Pancreas (tissue), 10 donors: Measurements from ENCODE around the gene ERCC2. TPM values are rescaled to one million over a fixed set of nuclear protein-coding genes. Genes with fewer than 3 reads are reported as not detected.

ENCODE experiments used
- ATAC-seq, 4 donors: fragments of 200-7000 bp; cut with Tn5 transposase; one replicate each; pipeline versions ENCODE4 v1.8.0 to v1.9.1; 2020; ENCODE audit warnings: mild to moderate bottlenecking in 4 of 4, moderate library complexity in 4 of 4
- DNase-seq, 6 donors: peaks; one replicate each; pipeline ENCODE4 v3.0.0-alpha.2; 2020
- FAIRE-seq: peaks from 2 replicates; lab custom pipeline; 2012; peaks lifted over from hg19 to GRCh38; lab: Jason Lieb, UNC
- H3K27ac ChIP-seq, 4 donors: fragments of 200-600 bp; sonication (generic); 1 replicate in 3 of 4; 2 replicates in 1 of 4; pipeline versions ENCODE4 v1.5.0 to v1.8.0; 2020
- H3K27me3 ChIP-seq, 4 donors: fragments of 200-600 bp; one replicate each; pipeline ENCODE4 v1.8.0; 2021
- H3K36me3 ChIP-seq, 3 donors: fragments of 200-600 bp; sonication (generic) in 1 of 3; one replicate each; pipeline versions ENCODE4 v1.5.0 to v1.8.0; 2020 to 2021
- H3K4me1 ChIP-seq, 3 donors: fragments of 200-600 bp; one replicate each; pipeline ENCODE4 v1.8.0; 2021
- H3K4me3 ChIP-seq, 4 donors: fragments of 200-600 bp; sonication (generic) in 2 of 4; one replicate each; pipeline versions ENCODE4 v1.5.0 to v1.8.0; 2020 to 2021
- H3K9me3 ChIP-seq, 4 donors: fragments of 200-600 bp; one replicate each; pipeline ENCODE4 v1.8.0; 2021
- CTCF ChIP-seq, 4 donors: fragments of 200-600 bp; sonication (generic) in 3 of 4; IDR thresholded peaks; one replicate each; pipeline versions ENCODE4 v1.5.0 to v1.8.0; 2021; ENCODE audit warnings: antibody characterized with exemption in 4 of 4
- WGBS, 2 donors: extraction: QIAGEN DNeasy Blood & Tissue Kit; methylation state at CpG; one replicate each; pipeline ENCODE4 v1.1.7; 2013; 5-methylcytosine and 5-hydroxymethylcytosine counted together
- intact Hi-C, 3 donors: fragments of 100-400 bp; cut with DNase I; formaldehyde crosslinking; loops; one replicate each; pipeline versions ENCODE4 v1.11.1 to v1.14.2; 2022
- polyA plus RNA-seq, 2 donors: library from polyadenylated mRNA; stranded (reverse); fragments of 200-250 nt; gene quantifications; one replicate each; pipeline ENCODE4 v1.2.3, GENCODE V29; 2013
- total RNA-seq, 6 donors: library from RNA; stranded (reverse); fragmentation: NEBNext Ultra II Directional in 4 of 6; extraction: Animal tissue kit (Norgen Biotek cat#: 25700) in 4 of 6; gene quantifications; one replicate each; pipeline versions ENCODE4 v1.2.1 to v1.2.4, GENCODE V29; 2021 to 2023
- donor health status: healthy with polysubstance abuse.
- donor health status: DM: no; HTN: no; CAD: no; lungs with moderate emphysema.
- donor health status: DM: no; HTN: no; CAD: no.
- donor health status: control.
- donor health status: control.
- donor health status: Bipolar disorder and iron deficiency.
- donor health status: DM: yes; HTN: yes; CAD: no.
- donor health status: DM: no; HTN: no; CAD: no.
- donor health status: DM: no; HTN: no; CAD: no.
- donor health status: DM: yes; HTN: yes; CAD: no.

ERCC2 gene
- total and polyA plus RNA-seq, 8 donors = 7.1 to 19.5 (median 10.2) TPM

- Histone ChIP-seq H3K36me3 (no peaks in the 10 kb centered on the region), H3K27ac (no peak overlapping the region), H3K27me3 (no peaks in the 10 kb centered on the region), H3K4me1 (no peaks in the 10 kb centered on the region), H3K9me3 (no peaks in the 10 kb centered on the region), H3K4me3 (no peak overlapping the region)
- no peak for FAIRE-seq
- DNase-seq = no peak
- no peak for TF ChIP-seq CTCF (IDR thresholded peaks at IDR 0.05)
- peak in 1 of 4 donors; percentile 5 for ATAC-seq
- intact Hi-C loops = no loop called here
- WGBS, 2 donors = 64 to 69% methylated on average over 4 of the region's 4 CpGs
These were observed 66.0 kb downstream of the ERCC2 start for GRCh38 chr19:45304141-45304926.

GRCh38 chr19:45303269-45304060 lies 66.9 kb downstream of the ERCC2 start:
- Histone ChIP-seq H3K36me3 (no peaks in the 10 kb centered on the region), H3K4me3 (no peak overlapping the region), H3K27ac (no peak overlapping the region), H3K4me1 (no peaks in the 10 kb centered on the region), H3K27me3 (no peaks in the 10 kb centered on the region), H3K9me3 (no peaks in the 10 kb centered on the region)
- intact Hi-C loops = no loop called here
- ATAC-seq (no peak), FAIRE-seq (no peak), DNase-seq (no peak)
- 92 to 96% methylated on average over 12 of the region's 12 CpGs for WGBS, 2 donors
- TF ChIP-seq CTCF (IDR thresholded peaks at IDR 0.05) = no peak

GRCh38 chr19:45302416-45302815 lies 68.0 kb downstream of the ERCC2 start:
- FAIRE-seq (no peak), ATAC-seq (no peak), DNase-seq (no peak)
- H3K4me3 ChIP-seq = no peak overlapping the region
- intact Hi-C loops = no loop called here
- WGBS, 2 donors = 93% methylated on average over 26 to 27 of the region's 27 CpGs
- no peaks in the 10 kb centered on the region for H3K4me1 ChIP-seq
- no peaks in the 10 kb centered on the region for H3K36me3 ChIP-seq
- TF ChIP-seq CTCF (IDR thresholded peaks at IDR 0.05) = no peak
- no peak overlapping the region for H3K27ac ChIP-seq
- no peaks in the 10 kb centered on the region for H3K9me3 ChIP-seq
- no peaks in the 10 kb centered on the region for H3K27me3 ChIP-seq

Other genes starting within 250 kb of the ERCC2 start
- gene NKPD1, start 209.6 kb downstream of the ERCC2 start, total RNA-seq = under 1 TPM in 2 of 6 donors, not detected in 4; 0.03 to 0.09 TPM
- gene NKPD1, start 209.6 kb downstream of the ERCC2 start, polyA plus RNA-seq = under 1 TPM; 0.19 to 0.33 TPM
- gene TRAPPC6A, start 192.3 kb downstream of the ERCC2 start, total RNA-seq = 10 to 100 TPM in 5 of 6 donors, 1 to 10 TPM in 1; 9.7 to 18.9 (median 12.8) TPM
- 10 to 100 TPM; 19.3 to 37.9 TPM for gene TRAPPC6A, start 192.3 kb downstream of the ERCC2 start, polyA plus RNA-seq
- 10 to 100 TPM in 1 of 6 donors, 1 to 10 TPM in 5; 4.3 to 12.3 (median 6.3) TPM for gene BLOC1S3, start 191.8 kb downstream of the ERCC2 start, total RNA-seq
- 1 to 10 TPM; 2.1 to 3.6 TPM for gene BLOC1S3, start 191.8 kb downstream of the ERCC2 start, polyA plus RNA-seq
- gene EXOC3L2, start 125.2 kb downstream of the ERCC2 start, total RNA-seq = 1 to 10 TPM in 4 of 6 donors, under 1 TPM in 2; 0.59 to 2.6 (median 1.3) TPM
- 1 to 10 TPM; 3.1 to 4.5 TPM for gene EXOC3L2, start 125.2 kb downstream of the ERCC2 start, polyA plus RNA-seq
- 10 to 100 TPM; 13.9 to 22.8 (median 20.0) TPM for gene MARK4, start 119.3 kb downstream of the ERCC2 start, total RNA-seq
- 10 to 100 TPM; 12.8 to 21.0 TPM for gene MARK4, start 119.3 kb downstream of the ERCC2 start, polyA plus RNA-seq
- gene CKM, start 47.7 kb downstream of the ERCC2 start, total RNA-seq = 1 to 10 TPM in 1 of 6 donors, not detected in 5; 1.2 TPM
- 1 to 10 TPM in 1 of 2 donors, under 1 TPM in 1; 0.23 to 4.9 TPM for gene CKM, start 47.7 kb downstream of the ERCC2 start, polyA plus RNA-seq
- gene KLC3, start 29.8 kb downstream of the ERCC2 start, total RNA-seq = 1 to 10 TPM; 1.7 to 3.3 (median 2.4) TPM
- gene KLC3, start 29.8 kb downstream of the ERCC2 start, polyA plus RNA-seq = 1 to 10 TPM; 4.6 to 6.4 TPM
- gene PPP1R13L, start 34.5 kb upstream of the ERCC2 start, total RNA-seq = 10 to 100 TPM; 22.8 to 42.7 (median 27.6) TPM
- 10 to 100 TPM; 50.5 to 54.4 TPM for gene PPP1R13L, start 34.5 kb upstream of the ERCC2 start, polyA plus RNA-seq
- gene POLR1G, start 36.1 kb upstream of the ERCC2 start, total RNA-seq = 1 to 10 TPM in 5 of 6 donors, under 1 TPM in 1; 0.91 to 5.3 (median 2.9) TPM
- 1 to 10 TPM; 1.6 to 3.3 TPM for gene POLR1G, start 36.1 kb upstream of the ERCC2 start, polyA plus RNA-seq
- gene ERCC1, start 53.3 kb upstream of the ERCC2 start, total RNA-seq = 10 to 100 TPM; 28.9 to 33.5 (median 32.9) TPM
- 10 to 100 TPM; 35.3 to 42.3 TPM for gene ERCC1, start 53.3 kb upstream of the ERCC2 start, polyA plus RNA-seq
- gene FOSB, start 97.4 kb upstream of the ERCC2 start, total RNA-seq = 10 to 100 TPM in 1 of 6 donors, 1 to 10 TPM in 3, under 1 TPM in 2; 0.79 to 17.0 (median 5.7) TPM
- gene FOSB, start 97.4 kb upstream of the ERCC2 start, polyA plus RNA-seq = 10 to 100 TPM; 12.9 to 21.6 TPM
- gene RTN2, start 126.5 kb upstream of the ERCC2 start, total RNA-seq = 1 to 10 TPM; 2.1 to 6.3 (median 3.2) TPM
- 1 to 10 TPM; 4.4 to 9.5 TPM for gene RTN2, start 126.5 kb upstream of the ERCC2 start, polyA plus RNA-seq
- under 1 TPM; 0.22 to 0.41 (median 0.30) TPM for gene PPM1N, start 127.9 kb upstream of the ERCC2 start, total RNA-seq
- gene PPM1N, start 127.9 kb upstream of the ERCC2 start, polyA plus RNA-seq = 1 to 10 TPM in 1 of 2 donors, under 1 TPM in 1; 0.53 to 2.1 TPM
- gene VASP, start 136.9 kb upstream of the ERCC2 start, total RNA-seq = 10 to 100 TPM; 12.5 to 49.3 (median 25.1) TPM
- 10 to 100 TPM; 32.7 to 34.3 TPM for gene VASP, start 136.9 kb upstream of the ERCC2 start, polyA plus RNA-seq
- 1 to 10 TPM; 3.4 to 8.0 (median 6.0) TPM for gene OPA3, start 214.2 kb upstream of the ERCC2 start, total RNA-seq
- gene OPA3, start 214.2 kb upstream of the ERCC2 start, polyA plus RNA-seq = 1 to 10 TPM; 3.7 to 3.8 TPM
- gene GPR4, start 231.6 kb upstream of the ERCC2 start, total RNA-seq = 1 to 10 TPM in 3 of 6 donors, under 1 TPM in 3; 0.56 to 2.2 (median 0.99) TPM
- gene GPR4, start 231.6 kb upstream of the ERCC2 start, polyA plus RNA-seq = 1 to 10 TPM; 2.4 to 3.0 TPM